ENCODE measurements around the gene DCLK2. TPM values are rescaled to one million over a fixed set of nuclear protein-coding genes. Genes with fewer than 3 reads are reported as not detected.

The DCLK2 gene
- total RNA-seq, 1 experiment from 2014 or later = 2.9 TPM

- Histone ChIP-seq H3K27me3 (replicated peaks; ENCODE audit: control insufficient read depth, insufficient read depth, low read length) (no peaks in the 10 kb centered on the region), H3K9me3 (no peaks in the 10 kb centered on the region), H3K36me3 (ENCODE audit: control insufficient read depth, insufficient read depth, low read length) (no peaks in the 10 kb centered on the region), H3K4me1 (no peaks in the 10 kb centered on the region), H3K4me3 (ENCODE audit: low read depth, low read length) (no peak overlapping the region)
- ChIA-PET CTCF (no interaction called here), POLR2A (no interaction called here)
- no TSS peak for BruUV-seq (replicated peaks)
- DNase-seq = no peak
- Mint-ChIP-seq H3K27me3 (ENCODE audit: insufficient read depth, unreplicated experiment) (no peaks in the 10 kb centered on the region), H3K27ac (ENCODE audit: unreplicated experiment) (no peak overlapping the region), H3K4me3 (ENCODE audit: unreplicated experiment) (no peak overlapping the region), H3K36me3 (ENCODE audit: insufficient read depth, unreplicated experiment) (peaks cover under 1% of the 10 kb centered on the region), H3K4me1 (ENCODE audit: low read depth, unreplicated experiment) (peaks cover 1% of the 10 kb centered on the region), H3K9me3 (ENCODE audit: unreplicated experiment) (no peaks in the 10 kb centered on the region)
- TF ChIP-seq CTCF (IDR thresholded peaks at IDR 0.05; ENCODE audit: insufficient read depth in 1 of 2, low read depth in 1 of 2, low read length in 1 of 2, severe bottlenecking in 1 of 2, unreplicated experiment in 1 of 2) = no peak
- intact Hi-C loops (cut with micrococcal nuclease; ENCODE audit: unreplicated experiment) = no loop called here
Measured at GRCh38 chr4:150230561-150230960, 152.3 kb downstream of the DCLK2 start.

DNA sequence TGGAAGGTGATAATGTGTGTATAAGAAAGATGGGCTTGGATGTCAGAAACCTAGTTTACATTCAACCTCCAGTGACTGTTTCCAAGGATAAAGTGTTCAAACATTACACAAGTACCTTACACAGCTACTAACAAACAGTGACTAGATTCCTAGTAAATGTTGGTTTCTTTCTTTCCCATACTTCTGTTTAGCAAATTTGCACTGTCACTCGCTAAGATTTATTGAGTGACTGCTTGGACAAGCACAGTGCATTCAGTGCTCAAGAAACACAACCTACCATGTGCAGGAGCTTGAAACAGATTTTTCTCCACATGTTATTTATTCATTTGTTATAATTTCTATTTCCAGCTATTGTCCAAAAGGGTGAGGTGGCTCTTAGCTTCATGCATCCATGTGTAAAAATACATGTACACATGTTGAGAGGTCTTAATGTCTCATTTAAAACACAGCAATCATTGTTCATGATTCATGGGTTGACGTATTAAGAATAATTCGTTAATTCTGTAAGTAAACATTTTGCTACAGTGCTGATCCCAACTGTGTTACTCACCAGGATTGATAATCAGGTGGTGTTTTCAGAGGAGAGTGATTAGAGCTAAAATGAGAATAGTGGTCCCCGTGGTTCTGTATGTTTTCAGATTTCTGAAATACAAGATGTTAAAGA, 153.0 kb downstream of the DCLK2 start:
- intact Hi-C loops (cut with micrococcal nuclease; ENCODE audit: unreplicated experiment) = no loop called here
- no peak overlapping the region for H3K4me3 ChIP-seq (ENCODE audit: low read depth, low read length)
- ChIA-PET CTCF (no interaction called here), POLR2A (no interaction called here)
- DNase-seq = no peak
- no peaks in the 10 kb centered on the region for H3K36me3 ChIP-seq (ENCODE audit: control insufficient read depth, insufficient read depth, low read length)
- H3K4me1 ChIP-seq = no peaks in the 10 kb centered on the region
- no peaks in the 10 kb centered on the region for H3K9me3 Mint-ChIP-seq (ENCODE audit: unreplicated experiment)
- no peaks in the 10 kb centered on the region for H3K27me3 Mint-ChIP-seq (ENCODE audit: insufficient read depth, unreplicated experiment)
- no peak overlapping the region for H3K4me3 Mint-ChIP-seq (ENCODE audit: unreplicated experiment)
- no TSS peak for BruUV-seq (replicated peaks)
- H3K36me3 Mint-ChIP-seq (ENCODE audit: insufficient read depth, unreplicated experiment) = peaks cover 5% of the 10 kb centered on the region
- H3K4me1 Mint-ChIP-seq (ENCODE audit: low read depth, unreplicated experiment) = peaks cover 7% of the 10 kb centered on the region
- no peaks in the 10 kb centered on the region for H3K9me3 ChIP-seq
- H3K27me3 ChIP-seq (replicated peaks; ENCODE audit: control insufficient read depth, insufficient read depth, low read length) = no peaks in the 10 kb centered on the region
- no peak for TF ChIP-seq CTCF (IDR thresholded peaks at IDR 0.05; ENCODE audit: insufficient read depth in 1 of 2, low read depth in 1 of 2, low read length in 1 of 2, severe bottlenecking in 1 of 2, unreplicated experiment in 1 of 2)
- H3K27ac Mint-ChIP-seq (ENCODE audit: unreplicated experiment) = no peak overlapping the region

GRCh38 chr4:150232029-150232428, 153.8 kb downstream of the DCLK2 start:
- Histone ChIP-seq H3K4me1 (no peaks in the 10 kb centered on the region), H3K9me3 (no peaks in the 10 kb centered on the region), H3K27me3 (replicated peaks; ENCODE audit: control insufficient read depth, insufficient read depth, low read length) (no peaks in the 10 kb centered on the region), H3K36me3 (ENCODE audit: control insufficient read depth, insufficient read depth, low read length) (no peaks in the 10 kb centered on the region), H3K4me3 (ENCODE audit: low read depth, low read length) (no peak overlapping the region)
- H3K36me3 Mint-ChIP-seq (ENCODE audit: insufficient read depth, unreplicated experiment) = peaks cover 5% of the 10 kb centered on the region
- intact Hi-C loops (cut with micrococcal nuclease; ENCODE audit: unreplicated experiment) = no loop called here
- no peak for DNase-seq
- H3K4me3 Mint-ChIP-seq (ENCODE audit: unreplicated experiment) = no peak overlapping the region
- H3K9me3 Mint-ChIP-seq (ENCODE audit: unreplicated experiment) = no peaks in the 10 kb centered on the region
- H3K27me3 Mint-ChIP-seq (ENCODE audit: insufficient read depth, unreplicated experiment) = no peaks in the 10 kb centered on the region
- ChIA-PET POLR2A (no interaction called here), CTCF (no interaction called here)
- no TSS peak for BruUV-seq (replicated peaks)
- no peak for TF ChIP-seq CTCF (IDR thresholded peaks at IDR 0.05; ENCODE audit: insufficient read depth in 1 of 2, low read depth in 1 of 2, low read length in 1 of 2, severe bottlenecking in 1 of 2, unreplicated experiment in 1 of 2)
- H3K4me1 Mint-ChIP-seq (ENCODE audit: low read depth, unreplicated experiment) = peaks cover 7% of the 10 kb centered on the region
- no peak overlapping the region for H3K27ac Mint-ChIP-seq (ENCODE audit: unreplicated experiment)
